HepG2 (cell line): ENCODE data around the gene ITIH2. TPM values are rescaled to one million over a fixed set of nuclear protein-coding genes. Genes with fewer than 3 reads are reported as not detected.

Source experiments
- ARID2 ChIP-seq: sonication (generic); formaldehyde crosslinking; IDR thresholded peaks from 2 replicates; pipeline ENCODE4 v1.8.1; 2022; ENCODE audit warnings: mild to moderate bottlenecking, missing genetic modification reagents, borderline replicate concordance
- DNMT3B ChIP-seq: conservative IDR thresholded peaks from 2 replicates; pipeline ENCODE4 v1.6.1; 2016; ENCODE audit warnings: missing biosample characterization, control low read depth
- ERF ChIP-seq: IDR thresholded peaks from 2 replicates; pipeline ENCODE4 v1.6.1; 2018; ENCODE audit warnings: missing biosample characterization, missing genetic modification reagents
- FOXC1 ChIP-seq: sonication (generic); formaldehyde crosslinking; IDR thresholded peaks from 2 replicates; pipeline ENCODE4 v1.8.0; 2022; ENCODE audit warnings: mild to moderate bottlenecking, missing genetic modification reagents, borderline replicate concordance
- HOXA7 ChIP-seq: sonication (generic); formaldehyde crosslinking; IDR thresholded peaks from 2 replicates; pipeline ENCODE4 v1.8.1; 2022; ENCODE audit warnings: mild to moderate bottlenecking, missing genetic modification reagents, moderate library complexity
- IRF2 ChIP-seq: IDR thresholded peaks from 2 replicates; pipeline ENCODE4 v1.6.1; 2018; ENCODE audit warnings: missing genetic modification reagents, missing compliant biosample characterization
- KDM1A ChIP-seq: IDR thresholded peaks from 2 replicates; pipeline ENCODE4 v1.6.1; 2016; ENCODE audit warnings: missing compliant biosample characterization
- MED8 ChIP-seq: sonication (generic); formaldehyde crosslinking; IDR thresholded peaks from 2 replicates; pipeline ENCODE4 v1.8.1; 2023; ENCODE audit warnings: mild to moderate bottlenecking, missing genetic modification reagents; ENCODE audit not compliant: insufficient replicate concordance
- NR2F1 ChIP-seq, 2 experiments: fragments of 450-650 bp in 1 of 2; formaldehyde crosslinking in 1 of 2; IDR thresholded peaks; 2 replicates each; pipeline versions ENCODE4 v1.5.0 to v1.6.1; 2016 to 2020; ENCODE audit warnings: mild to moderate bottlenecking in 1 of 2, missing compliant biosample characterization in 1 of 2, missing genetic modification reagents in 1 of 2, moderate library complexity in 1 of 2
- PRMT3 ChIP-seq: sonication (generic); formaldehyde crosslinking; IDR thresholded peaks from 2 replicates; pipeline ENCODE4 v1.8.1; 2022; ENCODE audit warnings: low read depth, mild to moderate bottlenecking, moderate library complexity, missing genetic modification reagents, borderline replicate concordance
- RBM39 ChIP-seq: fragments of 200-400 bp; formaldehyde crosslinking; IDR thresholded peaks from one replicate; pipeline ENCODE4 v1.6.1; 2018; ENCODE audit warnings: antibody characterized with exemption, mild to moderate bottlenecking, low read depth, low read length; ENCODE audit not compliant: poor library complexity, severe bottlenecking
- SOX5 ChIP-seq: IDR thresholded peaks from 2 replicates; pipeline ENCODE4 v1.6.1; 2016; ENCODE audit warnings: borderline replicate concordance
- ZFP1 ChIP-seq: IDR thresholded peaks from 2 replicates; pipeline ENCODE4 v1.6.1; 2016
- ZNF235 ChIP-seq: sonication (generic); formaldehyde crosslinking; IDR thresholded peaks from 2 replicates; pipeline ENCODE4 v1.8.1; 2023; ENCODE audit warnings: mild to moderate bottlenecking, missing genetic modification reagents, borderline replicate concordance
- ZNF24 ChIP-seq: fragments of 450-650 bp; IDR thresholded peaks from 2 replicates; pipeline ENCODE4 v1.6.1; 2017; ENCODE audit warnings: antibody characterized with exemption, mild to moderate bottlenecking
- ZNF484 ChIP-seq: sonication (generic); formaldehyde crosslinking; IDR thresholded peaks from 2 replicates; pipeline ENCODE4 v1.5.1; 2020; ENCODE audit warnings: mild to moderate bottlenecking, low read depth, missing genetic modification reagents, borderline replicate concordance
- polyA plus RNA-seq, 8 experiments: library from polyadenylated mRNA; depleted of rRNA in 3 of 8; stranded (reverse) in 7 of 8; unstranded in 1 of 8; fragments of >200 nt; fragmentation: Illumina TruSeq in 4 of 8; extraction: Trizol in 4 of 8; gene quantifications; 2 replicates each; pipeline versions ENCODE4 v1.2.1 to v1.2.3, GENCODE V29; 2011 to 2016; ENCODE audit warnings: low read depth in 4 of 8, missing spikeins in 1 of 8, mixed read lengths in 1 of 8; ENCODE audit not compliant: insufficient read depth in 1 of 8
- total RNA-seq, 5 experiments: library from RNA; depleted of rRNA; stranded (reverse); fragments of >200 nt; fragmentation: Illumina TruSeq; extraction: Trizol; gene quantifications; 2 replicates each; pipeline ENCODE4 v1.2.3, GENCODE V29; 2016; ENCODE audit warnings: low read depth in 1 of 5
- TF ChIP-seq, protein P1 (sequence below): sonication (generic); formaldehyde crosslinking; IDR thresholded peaks from 2 replicates; pipeline ENCODE4 v1.5.0; 2020; ENCODE audit warnings: mild to moderate bottlenecking, missing genetic modification reagents, borderline replicate concordance
- TF ChIP-seq, protein P2 (sequence below): IDR thresholded peaks from 2 replicates; pipeline ENCODE4 v1.6.1; 2016; ENCODE audit warnings: mild to moderate bottlenecking
- TF ChIP-seq, protein P3 (sequence below): IDR thresholded peaks from 2 replicates; pipeline ENCODE4 v1.6.1; 2016; ENCODE audit warnings: missing compliant biosample characterization, missing genetic modification reagents, borderline replicate concordance
- TF ChIP-seq, protein P4 (sequence below): sonication (generic); formaldehyde crosslinking; IDR thresholded peaks from 2 replicates; pipeline ENCODE4 v1.5.0; 2020; ENCODE audit warnings: missing genetic modification reagents

ITIH2 gene
- total and polyA plus RNA-seq, 2 of the 13 experiments (the other 11 are each of a cell fraction or from before 2014, with no cell fraction given) = 1,197 to 1,427 TPM

DNA sequence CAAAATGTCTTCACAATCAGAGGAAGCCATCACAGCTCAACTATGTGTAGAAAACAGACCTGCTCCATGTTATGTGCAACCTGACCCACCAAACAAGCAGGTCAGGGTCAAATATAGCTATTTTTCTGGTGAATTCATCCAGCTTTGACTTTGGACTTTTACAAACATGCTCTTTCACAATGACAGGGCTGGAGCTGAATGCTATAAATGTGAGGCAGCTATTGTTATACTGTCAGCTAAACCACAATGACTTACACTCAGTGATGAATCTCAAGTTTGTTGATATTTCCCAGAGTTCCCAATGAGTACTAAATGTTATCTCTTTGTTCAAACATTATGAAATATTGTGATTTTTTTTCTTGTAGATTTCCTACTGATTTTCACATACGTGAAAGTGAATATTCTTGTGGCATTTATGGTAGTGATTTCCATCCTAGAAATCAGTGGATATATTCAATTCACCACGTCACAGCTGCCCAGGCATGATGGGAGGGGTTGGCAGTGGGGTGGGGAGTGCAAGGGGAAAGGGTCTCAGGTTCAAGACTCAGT, 2.5 kb upstream of the ITIH2 start (continued):
- TF ChIP-seq, protein P1, sequence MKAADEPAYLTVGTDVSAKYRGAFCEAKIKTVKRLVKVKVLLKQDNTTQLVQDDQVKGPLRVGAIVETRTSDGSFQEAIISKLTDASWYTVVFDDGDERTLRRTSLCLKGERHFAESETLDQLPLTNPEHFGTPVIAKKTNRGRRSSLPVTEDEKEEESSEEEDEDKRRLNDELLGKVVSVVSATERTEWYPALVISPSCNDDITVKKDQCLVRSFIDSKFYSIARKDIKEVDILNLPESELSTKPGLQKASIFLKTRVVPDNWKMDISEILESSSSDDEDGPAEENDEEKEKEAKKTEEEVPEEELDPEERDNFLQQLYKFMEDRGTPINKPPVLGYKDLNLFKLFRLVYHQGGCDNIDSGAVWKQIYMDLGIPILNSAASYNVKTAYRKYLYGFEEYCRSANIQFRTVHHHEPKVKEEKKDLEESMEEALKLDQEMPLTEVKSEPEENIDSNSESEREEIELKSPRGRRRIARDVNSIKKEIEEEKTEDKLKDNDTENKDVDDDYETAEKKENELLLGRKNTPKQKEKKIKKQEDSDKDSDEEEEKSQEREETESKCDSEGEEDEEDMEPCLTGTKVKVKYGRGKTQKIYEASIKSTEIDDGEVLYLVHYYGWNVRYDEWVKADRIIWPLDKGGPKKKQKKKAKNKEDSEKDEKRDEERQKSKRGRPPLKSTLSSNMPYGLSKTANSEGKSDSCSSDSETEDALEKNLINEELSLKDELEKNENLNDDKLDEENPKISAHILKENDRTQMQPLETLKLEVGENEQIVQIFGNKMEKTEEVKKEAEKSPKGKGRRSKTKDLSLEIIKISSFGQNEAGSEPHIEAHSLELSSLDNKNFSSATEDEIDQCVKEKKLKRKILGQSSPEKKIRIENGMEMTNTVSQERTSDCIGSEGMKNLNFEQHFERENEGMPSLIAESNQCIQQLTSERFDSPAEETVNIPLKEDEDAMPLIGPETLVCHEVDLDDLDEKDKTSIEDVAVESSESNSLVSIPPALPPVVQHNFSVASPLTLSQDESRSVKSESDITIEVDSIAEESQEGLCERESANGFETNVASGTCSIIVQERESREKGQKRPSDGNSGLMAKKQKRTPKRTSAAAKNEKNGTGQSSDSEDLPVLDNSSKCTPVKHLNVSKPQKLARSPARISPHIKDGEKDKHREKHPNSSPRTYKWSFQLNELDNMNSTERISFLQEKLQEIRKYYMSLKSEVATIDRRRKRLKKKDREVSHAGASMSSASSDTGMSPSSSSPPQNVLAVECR (CRISPR knock-in tag) = peak; percentile 55; the same call in 1 of the 2 replicates
- TF ChIP-seq DNMT3B (no peak), ARID2 (CRISPR knock-in tag) (no peak), MED8 (CRISPR knock-in tag) (peak; percentile 69), ERF (peak; percentile 63; the same call in 1 of the 2 replicates), KDM1A (CRISPR knock-in tag) (no peak), ZNF235 (CRISPR knock-in tag) (no peak), ZNF24 (0 out of 2 replicates have a peak, but pooled peaks have one; percentile 37), ZFP1 (CRISPR knock-in tag) (peak; percentile 58; the same call in 1 of the 2 replicates), IRF2 (CRISPR knock-in tag) (peak; percentile 87), RBM39 (no peak), FOXC1 (CRISPR knock-in tag) (no peak), PRMT3 (CRISPR knock-in tag) (no peak), HOXA7 (CRISPR knock-in tag) (no peak), NR2F1 (CRISPR knock-in tag; IDR thresholded peaks at IDR 0.05) (peak; percentile 97 to 99), SOX5 (CRISPR knock-in tag) (peak; percentile 100), ZNF484 (CRISPR knock-in tag) (no peak)
- TF ChIP-seq, protein P2, sequence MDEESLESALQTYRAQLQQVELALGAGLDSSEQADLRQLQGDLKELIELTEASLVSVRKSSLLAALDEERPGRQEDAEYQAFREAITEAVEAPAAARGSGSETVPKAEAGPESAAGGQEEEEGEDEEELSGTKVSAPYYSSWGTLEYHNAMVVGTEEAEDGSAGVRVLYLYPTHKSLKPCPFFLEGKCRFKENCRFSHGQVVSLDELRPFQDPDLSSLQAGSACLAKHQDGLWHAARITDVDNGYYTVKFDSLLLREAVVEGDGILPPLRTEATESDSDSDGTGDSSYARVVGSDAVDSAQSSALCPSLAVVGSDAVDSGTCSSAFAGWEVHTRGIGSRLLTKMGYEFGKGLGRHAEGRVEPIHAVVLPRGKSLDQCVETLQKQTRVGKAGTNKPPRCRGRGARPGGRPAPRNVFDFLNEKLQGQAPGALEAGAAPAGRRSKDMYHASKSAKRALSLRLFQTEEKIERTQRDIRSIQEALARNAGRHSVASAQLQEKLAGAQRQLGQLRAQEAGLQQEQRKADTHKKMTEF = peak; percentile 96
- TF ChIP-seq, protein P3, sequence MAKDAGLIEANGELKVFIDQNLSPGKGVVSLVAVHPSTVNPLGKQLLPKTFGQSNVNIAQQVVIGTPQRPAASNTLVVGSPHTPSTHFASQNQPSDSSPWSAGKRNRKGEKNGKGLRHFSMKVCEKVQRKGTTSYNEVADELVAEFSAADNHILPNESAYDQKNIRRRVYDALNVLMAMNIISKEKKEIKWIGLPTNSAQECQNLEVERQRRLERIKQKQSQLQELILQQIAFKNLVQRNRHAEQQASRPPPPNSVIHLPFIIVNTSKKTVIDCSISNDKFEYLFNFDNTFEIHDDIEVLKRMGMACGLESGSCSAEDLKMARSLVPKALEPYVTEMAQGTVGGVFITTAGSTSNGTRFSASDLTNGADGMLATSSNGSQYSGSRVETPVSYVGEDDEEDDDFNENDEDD (CRISPR knock-in tag) = no peak; the same call in 1 of the 2 replicates
- TF ChIP-seq, protein P4, sequence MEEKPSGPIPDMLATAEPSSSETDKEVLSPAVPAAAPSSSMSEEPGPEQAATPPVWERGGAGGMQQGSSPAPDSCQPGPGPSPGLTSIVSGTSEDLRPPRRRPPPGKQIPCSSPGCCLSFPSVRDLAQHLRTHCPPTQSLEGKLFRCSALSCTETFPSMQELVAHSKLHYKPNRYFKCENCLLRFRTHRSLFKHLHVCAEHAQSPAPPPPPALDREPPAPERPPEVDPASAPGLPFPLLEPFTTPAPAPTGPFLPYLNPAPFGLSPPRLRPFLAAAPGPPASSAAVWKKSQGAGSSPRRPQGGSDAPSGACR (CRISPR knock-in tag) = peak; percentile 59; the same call in 1 of the 2 replicates
